Esophagus muscularis mucosa (tissue), 4 donors: ENCODE data around the gene SYNGR1. TPM values are rescaled to one million over a fixed set of nuclear protein-coding genes. Genes with fewer than 3 reads are reported as not detected.

Experiments used
- DNase-seq: peaks from one replicate; pipeline ENCODE4 v3.0.0-alpha.2; 2017; ENCODE audit errors: extremely low spot score
- H3K27ac ChIP-seq, 4 donors: fragments of 200-600 bp; sonication (generic); replicated peaks in 1 of 4; 1 replicate in 3 of 4; 2 replicates in 1 of 4; pipeline ENCODE4 v1.5.1; 2016 to 2019; ENCODE audit warnings: mild to moderate bottlenecking in 1 of 4
- H3K27me3 ChIP-seq, 4 donors: fragments of 200-600 bp; sonication (generic); one replicate each; pipeline versions ENCODE4 v1.5.1 to v1.6.0; 2016 to 2019
- H3K36me3 ChIP-seq, 4 donors: fragments of 200-600 bp; sonication (generic); one replicate each; pipeline ENCODE4 v1.5.1; 2016 to 2019
- H3K4me1 ChIP-seq, 4 donors: fragments of 200-600 bp; sonication (generic); one replicate each; pipeline ENCODE4 v1.5.1; 2016 to 2019
- H3K4me3 ChIP-seq, 4 donors: fragments of 200-600 bp; sonication (generic); 1 replicate in 2 of 4; 2 replicates in 2 of 4; pipeline ENCODE4 v1.5.1; 2016 to 2019; ENCODE audit warnings: mild to moderate bottlenecking in 4 of 4, moderate library complexity in 1 of 4
- H3K9me3 ChIP-seq, 4 donors: fragments of 200-600 bp; sonication (generic); 1 replicate in 3 of 4; 2 replicates in 1 of 4; pipeline ENCODE4 v1.5.1; 2016 to 2019
- CTCF ChIP-seq, 3 experiments: fragments of 200-600 bp in 2 of 3; fragments of 450-650 bp in 1 of 3; sonication (generic) in 2 of 3; IDR thresholded peaks; one replicate each; pipeline ENCODE4 v1.5.1; 2017 to 2019; ENCODE audit warnings: antibody characterized with exemption in 3 of 3, mild to moderate bottlenecking in 2 of 3, moderate library complexity in 1 of 3
- EP300 ChIP-seq: sonication (generic); formaldehyde crosslinking; IDR thresholded peaks from one replicate; pipeline ENCODE4 v1.6.1; 2017; ENCODE audit warnings: antibody characterized with exemption
- POLR2A ChIP-seq: fragments of 450-650 bp; IDR thresholded peaks from one replicate; pipeline ENCODE4 v1.6.1; 2017; ENCODE audit warnings: antibody characterized with exemption, moderate library complexity, mild to moderate bottlenecking, low read depth
- POLR2AphosphoS5 ChIP-seq, 2 donors: sonication (generic); formaldehyde crosslinking; IDR thresholded peaks; one replicate each; pipeline ENCODE4 v1.6.1; 2017; ENCODE audit warnings: antibody characterized with exemption in 2 of 2
- WGBS: methylation state at CpG from one replicate; pipeline ENCODE4 v1.1.5; 2018; 5-methylcytosine and 5-hydroxymethylcytosine counted together
- intact Hi-C: fragments of 100-400 bp; cut with DNase I; formaldehyde crosslinking; loops from one replicate; pipeline ENCODE4 v1.15.1; 2023
- total RNA-seq, 4 donors: library from RNA; depleted of rRNA; stranded (reverse); fragments of >200 nt; gene quantifications; one replicate each; pipeline versions ENCODE4 v1.1.0 to v1.2.1, GENCODE V29; 2016

SYNGR1 gene
- total RNA-seq, 4 donors from 2014 or later: 14.4 to 29.4 (median 24.0) TPM

- Histone ChIP-seq H3K9me3 (no peaks in the 10 kb centered on the region), H3K36me3 (peaks cover 0 to 8% (median 6%) of the 10 kb centered on the region in 4 donors), H3K4me3 (no peak overlapping the region), H3K27me3 (no peaks in the 10 kb centered on the region), H3K27ac (no peak overlapping the region), H3K4me1 (peaks cover 5 to 32% (median 25%) of the 10 kb centered on the region in 4 donors)
- intact Hi-C loops: no loop called here
- TF ChIP-seq POLR2A (no peak), POLR2AphosphoS5 (IDR thresholded peaks at IDR 0.05) (no peak), EP300 (no peak), CTCF (IDR thresholded peaks at IDR 0.05) (no peak)
- WGBS: 84% methylated on average over 18 of the region's 18 CpGs
- no peak for DNase-seq
Measured at GRCh38 chr22:39360242-39360641, 10.5 kb downstream of the SYNGR1 start.

- TF ChIP-seq CTCF (IDR thresholded peaks at IDR 0.05) (no peak), POLR2A (no peak), EP300 (no peak), POLR2AphosphoS5 (IDR thresholded peaks at IDR 0.05) (no peak)
- intact Hi-C loops: no loop called here
- H3K27ac ChIP-seq: no peak overlapping the region
- H3K4me3 ChIP-seq: no peak overlapping the region
- no peaks in the 10 kb centered on the region for H3K27me3 ChIP-seq
- DNase-seq: no peak
- no peaks in the 10 kb centered on the region for H3K9me3 ChIP-seq
- WGBS: 79% methylated on average over 14 of the region's 14 CpGs
- peaks cover 0 to 8% (median 6%) of the 10 kb centered on the region in 4 donors for H3K36me3 ChIP-seq
- H3K4me1 ChIP-seq: peaks cover 5 to 35% (median 25%) of the 10 kb centered on the region in 4 donors
Measured at GRCh38 chr22:39360674-39361413, 11.1 kb downstream of the SYNGR1 start.

DNA sequence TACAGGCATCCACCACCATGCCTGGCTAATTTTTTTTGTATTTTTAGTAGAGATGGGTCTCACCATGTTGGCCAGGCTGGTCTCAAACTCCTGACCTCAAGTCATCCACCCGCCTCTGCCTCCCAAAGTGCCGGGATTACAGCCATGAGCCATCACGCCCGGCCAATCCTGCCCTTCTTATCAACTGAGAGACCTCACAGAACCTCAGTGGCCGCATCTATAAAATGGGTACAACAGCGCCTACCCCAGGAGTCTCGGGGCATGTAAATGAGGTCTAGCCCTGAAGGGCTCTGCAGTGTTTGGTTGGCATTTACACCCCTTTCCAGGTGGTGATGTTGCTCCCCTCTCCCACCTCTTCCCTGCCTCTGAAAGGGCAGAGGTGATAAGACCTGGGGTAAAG lies 11.7 kb downstream of the SYNGR1 start:
- WGBS: 96% methylated on average over 7 of the region's 7 CpGs
- H3K4me3 ChIP-seq: no peak overlapping the region
- peaks cover 5 to 35% (median 25%) of the 10 kb centered on the region in 4 donors for H3K4me1 ChIP-seq

DNA sequence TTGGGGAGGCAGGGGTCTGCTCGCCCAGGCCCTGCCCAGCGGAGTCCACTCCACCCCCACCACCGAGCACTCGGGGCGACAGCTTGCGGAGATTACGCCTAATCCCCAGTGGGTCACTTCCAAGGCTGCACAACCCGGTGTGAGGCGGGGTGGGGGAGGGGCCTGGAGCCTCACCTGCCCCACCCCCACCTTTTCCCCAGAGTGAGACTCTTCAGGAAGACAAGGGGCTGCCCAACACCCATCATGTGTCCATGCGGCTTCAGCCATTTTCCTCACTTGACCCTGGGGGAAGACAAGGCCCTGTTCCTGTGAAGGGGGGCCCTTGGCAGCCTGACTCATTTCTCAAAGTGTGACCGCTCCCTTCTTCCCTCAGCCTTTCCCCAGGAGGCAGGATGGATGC lies 12.5 kb downstream of the SYNGR1 start:
- DNase-seq: no peak
- no peaks in the 10 kb centered on the region for H3K27me3 ChIP-seq
- H3K4me1 ChIP-seq: peaks cover 5 to 35% (median 25%) of the 10 kb centered on the region in 4 donors
- H3K9me3 ChIP-seq: no peaks in the 10 kb centered on the region
- WGBS: 83% methylated on average over 1 of the region's 11 CpGs
- TF ChIP-seq POLR2AphosphoS5 (IDR thresholded peaks at IDR 0.05) (no peak), EP300 (no peak), CTCF (IDR thresholded peaks at IDR 0.05) (no peak), POLR2A (no peak)
- H3K36me3 ChIP-seq: peaks cover 0 to 16% (median 8%) of the 10 kb centered on the region in 4 donors
- intact Hi-C loops: no loop called here
- H3K4me3 ChIP-seq: no peak overlapping the region
- H3K27ac ChIP-seq: no peak overlapping the region

More for the DNA sequence above, 11.7 kb downstream of the SYNGR1 start:
- no peak overlapping the region for H3K27ac ChIP-seq
- no peak for DNase-seq
- H3K27me3 ChIP-seq: no peaks in the 10 kb centered on the region
- TF ChIP-seq CTCF (IDR thresholded peaks at IDR 0.05) (no peak), POLR2A (no peak), EP300 (no peak), POLR2AphosphoS5 (IDR thresholded peaks at IDR 0.05) (no peak)
- peaks cover 0 to 8% (median 7%) of the 10 kb centered on the region in 4 donors for H3K36me3 ChIP-seq
- intact Hi-C loops: no loop called here
- H3K9me3 ChIP-seq: no peaks in the 10 kb centered on the region
